ENCODE measurements around the gene WDR33.

DNA sequence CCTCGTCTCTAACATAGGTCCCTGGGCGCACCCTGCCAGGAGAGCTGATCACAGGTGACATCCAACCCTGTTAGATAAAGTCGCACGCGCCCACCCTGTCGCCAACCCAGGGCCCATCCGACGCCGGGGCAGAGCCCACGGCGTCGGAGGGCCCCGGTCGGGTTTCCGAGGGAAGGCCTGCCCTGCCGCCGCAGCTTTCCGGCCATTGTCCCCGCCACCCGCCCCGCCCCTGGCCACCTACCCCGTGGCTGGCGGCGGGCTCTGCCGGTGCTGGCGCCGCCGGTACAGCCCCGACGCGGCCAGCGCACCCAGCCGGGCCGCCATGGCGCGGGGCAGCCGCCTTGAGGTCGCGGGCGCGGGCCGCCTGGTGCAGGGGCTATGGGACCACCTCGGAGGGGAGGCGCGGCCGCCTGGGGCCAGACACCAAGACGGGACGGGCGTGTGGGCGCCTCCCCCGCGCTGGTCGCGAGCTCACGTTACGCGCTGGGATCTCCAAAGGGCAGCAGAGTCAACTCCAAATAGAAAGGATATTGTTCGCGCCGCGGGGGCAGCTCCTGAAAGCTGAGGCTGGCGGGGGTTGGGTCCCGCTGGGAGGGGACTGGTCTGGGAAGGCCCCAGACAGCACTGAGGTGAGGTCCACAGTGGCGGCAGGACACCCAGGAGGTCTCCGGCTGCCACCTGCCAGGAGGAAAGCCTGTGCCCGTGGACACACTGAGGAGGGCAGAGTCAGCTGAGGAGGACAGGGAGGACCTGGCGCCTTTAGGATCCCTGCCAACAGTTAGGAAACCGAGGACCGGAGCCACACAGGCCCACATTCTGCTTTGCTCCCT lies 146.7 kb downstream of the WDR33 start:
- TF ChIP-seq, protein P1, sequence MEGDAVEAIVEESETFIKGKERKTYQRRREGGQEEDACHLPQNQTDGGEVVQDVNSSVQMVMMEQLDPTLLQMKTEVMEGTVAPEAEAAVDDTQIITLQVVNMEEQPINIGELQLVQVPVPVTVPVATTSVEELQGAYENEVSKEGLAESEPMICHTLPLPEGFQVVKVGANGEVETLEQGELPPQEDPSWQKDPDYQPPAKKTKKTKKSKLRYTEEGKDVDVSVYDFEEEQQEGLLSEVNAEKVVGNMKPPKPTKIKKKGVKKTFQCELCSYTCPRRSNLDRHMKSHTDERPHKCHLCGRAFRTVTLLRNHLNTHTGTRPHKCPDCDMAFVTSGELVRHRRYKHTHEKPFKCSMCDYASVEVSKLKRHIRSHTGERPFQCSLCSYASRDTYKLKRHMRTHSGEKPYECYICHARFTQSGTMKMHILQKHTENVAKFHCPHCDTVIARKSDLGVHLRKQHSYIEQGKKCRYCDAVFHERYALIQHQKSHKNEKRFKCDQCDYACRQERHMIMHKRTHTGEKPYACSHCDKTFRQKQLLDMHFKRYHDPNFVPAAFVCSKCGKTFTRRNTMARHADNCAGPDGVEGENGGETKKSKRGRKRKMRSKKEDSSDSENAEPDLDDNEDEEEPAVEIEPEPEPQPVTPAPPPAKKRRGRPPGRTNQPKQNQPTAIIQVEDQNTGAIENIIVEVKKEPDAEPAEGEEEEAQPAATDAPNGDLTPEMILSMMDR (conservative IDR thresholded peaks at IDR 0.05; ENCODE audit: low read depth, low read length), result no peak
- no peak for TF ChIP-seq EZH2 (IDR thresholded peaks at IDR 0.05; ENCODE audit: borderline replicate concordance, low read depth, low read length, poor library complexity, severe bottlenecking)
